ENCODE measurements around the gene MYOF.
A peak's percentile ranks its signal among the peaks of the same experiment; 100 is the strongest.
"Not testable (repeated sequence)": the region's sequence is repeated elsewhere in the genome, so short reads cannot be mapped to it uniquely, and the experiment has no call there.

Gene MYOF

GRCh38 chr10:93336678-93337077 lies 145.5 kb downstream of the MYOF start:
- DNase-seq: no peak

DNA sequence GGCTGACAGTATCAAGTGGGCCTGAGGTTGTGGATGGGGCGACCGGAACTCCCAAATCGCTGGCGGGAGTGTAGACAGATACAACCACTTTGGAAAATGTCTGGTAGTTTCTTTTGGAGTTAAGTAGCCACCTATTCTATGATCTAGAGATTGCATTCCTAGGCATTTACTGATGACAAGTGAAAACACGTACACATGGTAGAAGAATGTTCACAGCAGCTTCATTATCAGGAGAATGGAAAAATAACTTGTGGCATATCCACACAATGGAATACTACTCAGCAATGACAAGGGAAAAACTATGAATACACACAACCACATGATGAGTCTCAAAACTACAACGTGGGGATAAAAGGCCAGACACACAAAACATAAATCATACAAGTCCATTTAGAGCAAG lies 146.0 kb downstream of the MYOF start:
- DNase-seq: no peak

DNA sequence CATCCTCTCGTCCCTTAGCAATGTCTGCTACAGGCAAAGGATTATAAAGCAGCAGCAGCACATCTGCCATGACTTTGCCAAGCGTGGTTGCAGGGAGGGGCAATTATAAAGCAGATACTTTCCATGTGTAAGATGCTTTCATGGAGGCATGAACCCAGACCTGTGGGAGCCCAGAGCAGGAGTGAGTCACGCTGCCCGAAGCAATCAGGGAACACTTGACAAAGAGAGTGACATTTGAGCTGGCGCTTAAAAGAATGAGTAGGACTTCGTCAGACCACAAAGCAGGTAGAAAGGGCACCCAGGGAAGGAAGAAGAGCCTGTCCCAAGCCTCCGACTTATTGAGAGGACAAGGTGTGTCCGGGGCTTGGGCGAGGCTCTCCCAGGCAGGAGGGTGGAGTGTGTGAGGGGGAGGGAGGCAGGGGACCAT lies 147.2 kb downstream of the MYOF start:
- peak; percentile 23 for DNase-seq

DNA sequence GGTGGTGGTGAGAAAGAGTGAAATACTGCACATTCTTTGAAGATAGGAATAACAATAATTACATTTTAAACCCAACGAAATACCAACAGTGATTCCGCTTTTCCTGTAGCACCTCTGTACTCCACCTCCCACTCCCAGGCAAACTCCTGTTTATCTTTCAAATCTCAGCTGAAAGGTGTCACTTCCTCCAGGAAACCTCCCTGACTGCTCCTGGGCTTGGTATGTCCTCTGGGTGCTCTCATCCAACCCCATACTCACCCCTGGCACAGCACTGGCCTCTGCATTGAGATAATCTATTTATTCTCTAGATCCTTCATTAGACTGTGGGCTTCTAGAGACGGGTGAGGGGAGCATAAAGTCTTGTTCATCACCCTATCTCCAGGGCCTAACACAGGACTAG lies 148.0 kb downstream of the MYOF start:
- DNase-seq: no peak

GRCh38 chr10:93333278-93333978 lies 148.7 kb downstream of the MYOF start:
- no peak for DNase-seq

DNA sequence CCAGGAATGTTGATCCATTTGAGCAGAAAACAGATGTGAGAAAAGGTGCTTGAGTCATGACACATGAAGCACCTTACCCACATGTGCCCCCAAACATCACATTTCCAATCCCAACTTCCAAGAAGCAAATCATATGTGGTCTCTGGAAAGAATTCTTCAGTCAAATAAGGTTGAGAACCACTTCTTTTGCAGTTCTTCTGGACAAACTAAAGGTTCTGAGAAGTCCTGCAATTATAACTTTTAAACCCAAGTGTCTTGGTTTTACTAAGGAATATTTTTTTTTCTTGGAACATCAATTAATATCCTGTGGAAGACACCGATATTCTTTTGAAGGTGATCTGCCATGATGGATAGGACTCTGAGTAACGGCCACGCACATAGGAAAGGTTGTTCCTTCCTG lies 151.3 kb downstream of the MYOF start:
- DNase-seq: no peak

DNA sequence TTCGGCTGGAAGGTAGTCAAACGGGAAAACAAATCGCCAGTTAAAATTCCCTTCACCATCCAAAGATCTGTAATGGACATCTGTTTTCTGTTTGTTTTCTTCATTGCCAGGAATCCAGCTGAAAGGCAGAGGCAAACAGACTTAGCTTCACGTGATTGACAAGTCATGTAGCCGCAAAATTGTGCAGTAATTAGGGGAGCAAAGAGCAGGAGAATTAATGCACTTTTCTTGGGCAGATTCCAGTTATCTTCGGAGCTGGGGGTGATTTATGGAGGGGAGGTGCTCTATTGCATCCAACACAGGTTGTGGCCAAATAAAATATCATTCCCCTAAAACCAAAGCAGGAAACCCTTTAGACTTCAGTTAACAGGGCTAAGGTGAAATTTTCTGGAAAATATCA lies 162.2 kb downstream of the MYOF start:
- no peak for DNase-seq

DNA sequence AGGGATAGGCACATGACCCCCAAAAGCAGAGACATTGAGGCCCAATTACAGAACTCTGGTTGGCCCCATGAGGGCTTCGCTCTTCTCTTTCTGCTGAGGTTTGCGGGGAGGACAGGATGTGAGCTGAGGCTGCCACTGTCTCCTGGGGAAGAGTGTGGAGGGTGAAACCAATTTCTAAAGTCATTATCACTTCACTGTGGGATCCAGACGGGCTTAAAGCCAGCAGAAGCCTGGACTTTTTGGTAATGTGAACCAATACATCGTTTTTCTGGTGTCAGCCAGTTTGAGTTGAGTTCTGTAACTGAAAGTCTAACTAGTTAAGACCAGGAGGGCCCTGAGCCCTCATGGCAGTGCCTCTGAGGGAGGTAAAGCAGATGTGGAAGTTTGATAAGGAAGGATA lies 163.0 kb downstream of the MYOF start:
- DNase-seq: no peak

DNA sequence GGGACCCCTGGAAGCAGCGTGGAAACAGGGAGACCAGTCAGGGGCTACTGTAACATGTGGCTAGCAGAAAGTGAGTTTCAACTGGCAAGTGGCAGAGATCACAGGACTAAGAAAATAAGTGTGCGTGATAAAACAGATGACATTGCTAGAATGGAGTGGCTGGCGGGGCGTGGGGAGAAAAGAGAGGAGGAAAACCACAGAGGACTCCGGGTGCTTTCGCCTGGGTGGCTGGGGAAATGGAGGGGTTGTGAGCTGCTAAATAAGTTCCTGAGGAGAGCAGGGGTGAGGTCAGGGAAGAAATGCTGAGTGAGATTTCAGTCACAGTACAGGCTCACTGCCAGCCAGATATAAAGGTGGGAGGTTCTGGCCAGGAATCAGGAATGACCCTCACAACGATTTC lies 166.9 kb downstream of the MYOF start:
- no peak for DNase-seq

- DNase-seq: not testable (repeated sequence)
Measured at GRCh38 chr10:93314656-93315055, 167.5 kb downstream of the MYOF start.

GRCh38 chr10:93313798-93314197 lies 168.3 kb downstream of the MYOF start:
- no peak for DNase-seq

DNA sequence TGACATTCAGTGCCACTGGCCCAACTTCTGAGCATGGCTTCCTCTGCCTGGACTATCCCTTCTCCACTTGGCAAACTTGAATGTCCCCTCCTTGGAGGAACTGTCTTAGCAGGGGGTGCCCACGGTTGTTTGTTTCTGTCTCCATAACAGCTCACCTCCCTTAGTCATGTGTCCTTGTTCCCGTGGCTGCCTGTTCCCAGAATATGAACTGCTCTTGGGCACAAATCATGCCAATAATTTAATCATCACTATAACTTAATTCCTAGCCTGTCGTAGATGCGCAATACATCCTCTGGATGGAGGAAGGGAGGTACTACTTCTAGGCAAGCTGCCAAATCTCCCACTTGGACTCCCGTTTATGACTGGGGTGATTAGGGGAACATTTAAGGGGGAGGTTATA lies 173.1 kb downstream of the MYOF start:
- DNase-seq: no peak

DNA sequence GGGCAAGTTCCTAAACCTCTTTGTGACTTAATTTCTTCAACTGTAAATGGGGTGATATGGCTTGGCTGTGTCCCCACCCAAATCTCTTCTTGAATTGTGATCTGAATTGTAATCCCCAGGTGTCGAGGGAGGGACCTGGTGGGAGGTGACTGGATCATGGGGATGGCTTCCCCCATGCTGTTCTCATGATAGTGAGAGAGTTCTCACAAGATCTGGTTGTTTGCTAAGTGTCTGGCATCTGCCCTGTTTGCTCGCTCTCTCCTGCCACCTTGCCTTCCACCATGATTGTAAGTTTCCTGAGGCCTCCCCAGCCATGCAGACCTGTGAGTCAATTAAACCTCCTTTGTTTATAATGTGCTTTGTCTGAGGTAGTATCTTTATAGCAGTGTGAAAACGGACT lies 177.0 kb downstream of the MYOF start:
- DNase-seq: no peak

GRCh38 chr10:93300981-93301380 lies 181.2 kb downstream of the MYOF start:
- DNase-seq: no peak

DNA sequence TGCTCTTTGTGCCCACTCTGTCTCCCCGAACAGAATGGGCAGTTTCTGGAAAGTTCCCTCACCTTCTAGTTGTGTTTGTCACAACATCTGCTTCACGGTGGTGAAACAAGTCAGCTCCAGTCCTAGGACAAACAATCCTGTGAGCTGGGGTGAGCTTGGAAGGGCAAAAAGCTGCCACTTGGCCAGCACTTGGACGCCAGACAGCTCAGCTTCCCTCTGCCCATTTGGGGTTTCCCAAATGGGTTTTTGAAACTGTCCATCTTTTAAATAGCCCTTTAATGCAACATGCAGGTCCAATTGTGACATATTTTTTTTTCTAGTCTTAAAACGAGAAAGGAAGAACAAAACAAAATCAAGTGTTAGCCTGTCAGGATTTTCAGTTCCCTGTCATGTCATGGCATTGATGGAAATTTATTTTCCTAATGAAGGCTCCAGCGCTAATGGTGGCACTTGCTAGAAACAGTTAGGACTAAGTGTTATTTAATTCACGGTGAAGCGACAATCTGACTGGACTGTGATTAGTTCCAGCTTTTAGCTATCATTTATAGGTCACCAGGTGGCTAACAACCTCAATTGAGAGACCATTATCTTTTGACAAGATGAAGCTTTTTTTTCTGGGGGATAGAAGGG lies 181.7 kb downstream of the MYOF start:
- no peak for DNase-seq

- DNase-seq: no peak
Measured at GRCh38 chr10:93299606-93300287, 182.4 kb downstream of the MYOF start.

- no peak for DNase-seq
Measured at GRCh38 chr10:93299195-93299594, 182.9 kb downstream of the MYOF start.

DNA sequence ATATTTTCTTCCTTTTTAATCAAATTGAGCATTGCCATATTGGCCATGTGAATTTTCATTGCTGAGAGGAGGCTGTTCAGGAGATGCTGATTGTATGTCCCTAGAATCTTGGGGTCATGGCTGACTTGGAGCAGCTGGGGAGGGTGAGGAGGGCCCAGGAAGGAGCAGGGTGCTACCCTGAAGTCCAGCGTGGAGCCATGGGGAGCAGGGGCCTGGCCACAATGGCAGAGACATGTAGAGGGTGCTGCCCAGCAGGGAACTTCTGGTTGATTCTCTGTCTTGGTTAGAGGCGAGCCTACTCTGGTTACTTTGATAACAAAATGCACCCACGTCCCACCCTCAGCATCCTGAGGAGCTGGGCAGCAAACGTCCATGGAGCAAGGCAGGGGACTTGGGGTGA lies 186.0 kb downstream of the MYOF start:
- DNase-seq: no peak

DNA sequence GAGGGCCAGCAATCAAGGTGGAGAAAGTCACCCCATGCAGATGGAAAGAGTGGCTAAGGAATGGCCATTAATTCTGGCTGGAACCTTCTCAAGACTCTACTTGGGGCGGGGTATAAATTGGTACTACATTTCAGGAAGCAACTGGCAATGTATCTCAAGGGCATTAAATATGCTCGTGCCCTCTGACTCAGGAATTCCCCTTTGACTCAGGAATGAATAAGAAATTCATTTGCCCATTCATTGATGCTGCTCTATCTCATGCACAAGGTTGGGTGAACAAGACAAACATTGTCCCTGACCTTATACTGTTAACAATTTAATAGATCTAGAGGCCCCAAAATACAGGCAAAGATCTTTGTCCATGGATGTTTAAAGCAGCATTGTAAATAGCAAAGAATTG lies 188.1 kb downstream of the MYOF start:
- no peak for DNase-seq

- DNase-seq: no peak
Measured at GRCh38 chr10:93290661-93291354, 191.3 kb downstream of the MYOF start.

- peak; percentile 69 for DNase-seq
Measured at GRCh38 chr10:93288679-93289634, 193.2 kb downstream of the MYOF start.

- DNase-seq: no peak
Measured at GRCh38 chr10:93287775-93288174, 194.4 kb downstream of the MYOF start.

DNA sequence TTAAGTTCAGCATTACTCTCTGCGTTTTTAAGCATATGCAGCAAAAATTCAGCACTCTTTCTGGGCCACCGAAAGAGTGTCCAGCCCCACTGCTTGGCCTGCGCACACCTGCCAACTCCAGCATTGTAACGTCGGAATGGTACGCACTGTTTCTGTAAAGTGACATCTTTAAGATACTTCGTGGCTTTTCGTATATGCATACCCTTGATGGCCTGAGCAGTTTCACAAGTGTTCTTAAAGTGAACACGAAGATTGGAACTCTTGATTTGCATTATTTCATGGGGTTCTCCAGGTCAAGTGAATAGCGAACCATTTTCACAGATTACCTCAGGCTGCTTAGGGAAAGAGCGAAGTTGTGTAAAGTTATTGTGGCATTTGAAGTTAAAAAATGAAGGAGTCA lies 197.9 kb downstream of the MYOF start:
- DNase-seq: not testable (repeated sequence)
